Aorta (tissue), 5 donors: ENCODE data around the gene SLC9A3. TPM values are rescaled to one million over a fixed set of nuclear protein-coding genes. Genes with fewer than 3 reads are reported as not detected.

ENCODE experiments used
- ATAC-seq: fragments of 200-7000 bp; cut with Tn5 transposase; one replicate; pipeline ENCODE4 v1.9.1; 2022; ENCODE audit warnings: moderate library complexity; ENCODE audit not compliant: low FRiP score
- DNase-seq, 2 donors: peaks; one replicate each; pipeline ENCODE4 v3.0.0-alpha.2; 2020
- H3K27ac ChIP-seq, 2 donors: one replicate each; pipeline ENCODE4 v1.5.1; 2013; ENCODE audit warnings: low read length in 2 of 2, mild to moderate bottlenecking in 2 of 2, moderate library complexity in 2 of 2, control low read depth in 1 of 2, inconsistent platforms in 1 of 2, low read depth in 1 of 2
- H3K27me3 ChIP-seq, 2 donors: one replicate each; pipeline ENCODE4 v1.6.1; 2013; ENCODE audit warnings: control low read depth in 1 of 2, low read length in 1 of 2, mild to moderate bottlenecking in 1 of 2, moderate library complexity in 1 of 2; ENCODE audit not compliant: insufficient read depth in 2 of 2, control insufficient read depth in 1 of 2
- H3K36me3 ChIP-seq, 2 donors: one replicate each; pipeline ENCODE4 v1.6.1; 2013; ENCODE audit warnings: control low read depth in 1 of 2, low read length in 1 of 2, mild to moderate bottlenecking in 1 of 2; ENCODE audit not compliant: insufficient read depth in 2 of 2, control insufficient read depth in 1 of 2
- H3K4me1 ChIP-seq, 2 donors: one replicate each; pipeline ENCODE4 v1.6.1; 2013; ENCODE audit warnings: low read length in 2 of 2, control low read depth in 1 of 2, mild to moderate bottlenecking in 1 of 2, moderate library complexity in 1 of 2; ENCODE audit not compliant: insufficient read depth in 2 of 2, control insufficient read depth in 1 of 2
- H3K4me3 ChIP-seq, 2 donors: one replicate each; pipeline ENCODE4 v1.5.1; 2013; ENCODE audit warnings: low read length in 2 of 2, control low read depth in 1 of 2, mild to moderate bottlenecking in 1 of 2
- H3K9me3 ChIP-seq: one replicate; pipeline ENCODE4 v1.6.1; 2013; ENCODE audit warnings: mild to moderate bottlenecking, low read length; ENCODE audit not compliant: control insufficient read depth
- WGBS, 2 donors: extraction: QIAGEN DNeasy Blood & Tissue Kit; methylation state at CpG; one replicate each; pipeline ENCODE4 v1.1.7; 2013; 5-methylcytosine and 5-hydroxymethylcytosine counted together
- intact Hi-C, 2 donors: fragments of 100-400 bp; cut with DNase I; formaldehyde crosslinking; loops; one replicate each; pipeline versions ENCODE4 v1.14.2 to v1.15.0; 2022
- polyA plus RNA-seq, 2 donors: library from polyadenylated mRNA; stranded (reverse); fragments of 200-250 nt; gene quantifications; one replicate each; pipeline ENCODE4 v1.2.3, GENCODE V29; 2013
- total RNA-seq, 2 donors: library from RNA; stranded (reverse); fragmentation: NEBNext Ultra II Directional; extraction: Animal tissue kit (Norgen Biotek cat#: 25700); gene quantifications; one replicate each; pipeline ENCODE4 v1.2.1, GENCODE V29; 2021
- donor health status: healthy with polysubstance abuse.
- donor health status: Bipolar disorder and iron deficiency.
- donor health status: DM: no; HTN: no; CAD: no.
- donor health status: DM: no; HTN: no; CAD: no.
- donor health status: DM: yes; HTN: yes; CAD: no.

SLC9A3 gene
- total and polyA plus RNA-seq, 4 donors, result 0.59 to 4.3 (median 0.95) TPM

- no peak for ATAC-seq
- Histone ChIP-seq H3K4me1 (no peaks in the 10 kb centered on the region), H3K4me3 (no peak overlapping the region), H3K27me3 (no peaks in the 10 kb centered on the region), H3K36me3 (no peaks in the 10 kb centered on the region), H3K27ac (no peak overlapping the region), H3K9me3 (no peaks in the 10 kb centered on the region)
- peak; percentile 21 to 70 for DNase-seq
- intact Hi-C loops, result no loop called here
- WGBS, 2 donors, result 80 to 81% methylated on average over 10 to 16 of the region's 16 CpGs
These were observed 90.4 kb downstream of the SLC9A3 start for GRCh38 chr5:433836-434235.

GRCh38 chr5:432928-433791 is 91.1 kb downstream of the SLC9A3 start:
- Histone ChIP-seq H3K36me3 (no peaks in the 10 kb centered on the region), H3K4me1 (no peaks in the 10 kb centered on the region), H3K9me3 (no peaks in the 10 kb centered on the region), H3K27me3 (no peaks in the 10 kb centered on the region), H3K27ac (no peak overlapping the region), H3K4me3 (no peak overlapping the region)
- intact Hi-C loops, result no loop called here
- peak in 1 of 2 donors; percentile 37 for DNase-seq
- ATAC-seq, result no peak
- WGBS, 2 donors, result 77 to 78% methylated on average over 21 to 23 of the region's 23 CpGs

GRCh38 chr5:432201-432927 is 91.9 kb downstream of the SLC9A3 start:
- peak in 1 of 2 donors; percentile 28 for DNase-seq
- H3K36me3 ChIP-seq, result no peaks in the 10 kb centered on the region
- intact Hi-C loops, result no loop called here
- no peaks in the 10 kb centered on the region for H3K27me3 ChIP-seq
- WGBS, 2 donors, result 76% methylated on average over 18 of the region's 18 CpGs
- no peaks in the 10 kb centered on the region for H3K4me1 ChIP-seq
- H3K9me3 ChIP-seq, result no peaks in the 10 kb centered on the region
- H3K27ac ChIP-seq, result no peak overlapping the region
- no peak overlapping the region for H3K4me3 ChIP-seq
- no peak for ATAC-seq

- no peak overlapping the region for H3K4me3 ChIP-seq
- H3K4me1 ChIP-seq, result no peaks in the 10 kb centered on the region
- intact Hi-C loops, result no loop called here
- H3K36me3 ChIP-seq, result no peaks in the 10 kb centered on the region
- ATAC-seq, result no peak
- 86 to 91% methylated on average over 4 of the region's 4 CpGs for WGBS, 2 donors
- no peaks in the 10 kb centered on the region for H3K27me3 ChIP-seq
- no peaks in the 10 kb centered on the region for H3K9me3 ChIP-seq
- no peak overlapping the region for H3K27ac ChIP-seq
- DNase-seq, result peak in 1 of 2 donors; percentile 44
These were observed 92.6 kb downstream of the SLC9A3 start for GRCh38 chr5:431711-432050.

- no peaks in the 10 kb centered on the region for H3K9me3 ChIP-seq
- intact Hi-C loops, result no loop called here
- ATAC-seq, result no peak
- H3K27me3 ChIP-seq, result no peaks in the 10 kb centered on the region
- 46 to 47% methylated on average over 18 of the region's 18 CpGs for WGBS, 2 donors
- DNase-seq, result peak; percentile 59 to 75
- H3K36me3 ChIP-seq, result no peaks in the 10 kb centered on the region
- no peaks in the 10 kb centered on the region for H3K4me1 ChIP-seq
- no peak overlapping the region for H3K27ac ChIP-seq
- H3K4me3 ChIP-seq, result no peak overlapping the region
These were observed 93.1 kb downstream of the SLC9A3 start for GRCh38 chr5:431001-431710.

- Histone ChIP-seq H3K27ac (no peak overlapping the region), H3K27me3 (no peaks in the 10 kb centered on the region), H3K9me3 (no peaks in the 10 kb centered on the region), H3K4me3 (no peak overlapping the region), H3K4me1 (no peaks in the 10 kb centered on the region), H3K36me3 (no peaks in the 10 kb centered on the region)
- intact Hi-C loops, result no loop called here
- DNase-seq (peak in 1 of 2 donors; percentile 26), ATAC-seq (no peak)
- 85 to 87% methylated on average over 25 of the region's 25 CpGs for WGBS, 2 donors
These were observed 93.9 kb downstream of the SLC9A3 start for GRCh38 chr5:430214-430925.

- no peaks in the 10 kb centered on the region for H3K9me3 ChIP-seq
- H3K27me3 ChIP-seq, result no peaks in the 10 kb centered on the region
- H3K27ac ChIP-seq, result no peak overlapping the region
- intact Hi-C loops, result no loop called here
- H3K4me1 ChIP-seq, result no peaks in the 10 kb centered on the region
- ATAC-seq (peak; percentile 30), DNase-seq (peak; percentile 49 to 69)
- no peak overlapping the region for H3K4me3 ChIP-seq
- WGBS, 2 donors, result 66 to 68% methylated on average over 34 to 35 of the region's 35 CpGs
- H3K36me3 ChIP-seq, result no peaks in the 10 kb centered on the region
These were observed 94.6 kb downstream of the SLC9A3 start for GRCh38 chr5:429453-430188.
